IPS-11a (cell line): Measurements from ENCODE around the gene AGBL5.
A peak's percentile ranks its signal among the peaks of the same experiment; 100 is the strongest.

ENCODE experiments used
- H3K4me3 ChIP-seq: one replicate; pipeline ENCODE4 v1.5.1; 2013; ENCODE audit warnings: low read depth, low read length, control low read depth

Gene AGBL5

DNA sequence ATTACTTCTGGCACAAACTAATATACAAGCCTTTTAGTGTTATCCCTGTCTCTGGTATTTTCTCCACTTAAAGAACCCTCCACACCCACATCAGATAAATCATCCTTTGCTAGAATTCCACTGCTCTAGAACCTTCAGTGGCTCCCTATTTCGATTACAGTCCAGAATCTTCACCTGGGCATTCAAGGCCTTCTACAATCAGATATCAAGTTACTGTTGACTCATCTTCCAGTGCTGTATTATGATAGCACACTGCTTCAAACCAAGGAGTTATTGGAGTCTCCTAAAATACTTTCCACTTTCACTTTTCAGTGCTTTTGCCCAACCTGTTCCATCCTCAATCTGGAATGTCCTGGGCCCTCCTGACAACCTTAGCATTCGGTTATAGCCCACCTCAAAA is 64.1 kb downstream of the AGBL5 start:
- H3K4me3 ChIP-seq, result no peak overlapping the region

- H3K4me3 ChIP-seq, result no peak overlapping the region
Measured at GRCh38 chr2:27117995-27118524, 66.6 kb downstream of the AGBL5 start.

GRCh38 chr2:27118525-27119329 is 67.3 kb downstream of the AGBL5 start, which contains the start of gene CGREF1:
TSS of gene CGREF1 (minus strand) at chr2:27119128. CDS start at chr2:27104366, 14,762 bp downstream.
- H3K4me3 ChIP-seq, result peak within 1 kb of the TSS; percentile 35

GRCh38 chr2:27119330-27119670 is 67.8 kb downstream of the AGBL5 start:
- peak overlapping the region; percentile 30 for H3K4me3 ChIP-seq
